ENCODE results near the gene PRRG3. TPM values are rescaled to one million over a fixed set of nuclear protein-coding genes. Genes with fewer than 3 reads are reported as not detected.

Gene PRRG3
- total RNA-seq, result 1 to 10 TPM; 1.3 to 2.3 (median 1.8) TPM

GRCh38 chrX:151694661-151695582, at the start of gene PRRG3:
PRRG3 (plus strand) TSS chrX:151695458; CDS start chrX:151698815, 3,357 bp downstream.
- H3K36me3 ChIP-seq, result no peaks in the 10 kb centered on the region
- H3K27ac ChIP-seq, result peak within 1 kb of the TSS; percentile 45 to 69

GRCh38 chrX:151675121-151675746, 20.0 kb upstream of the PRRG3 start:
- intact Hi-C loops (cut with DNase I; ENCODE audit: low total_unique reads), result no loop called here
- H3K27me3 ChIP-seq, result peaks cover 0 to 50% of the 10 kb centered on the region in 2 donors
- no peak overlapping the region for H3K27ac ChIP-seq
- H3K36me3 ChIP-seq, result no peaks in the 10 kb centered on the region
- H3K4me3 ChIP-seq, result no peak overlapping the region
- H3K9me3 ChIP-seq, result no peaks in the 10 kb centered on the region
- no peaks in the 10 kb centered on the region for H3K4me1 ChIP-seq
- no peak for DNase-seq (ENCODE audit: low spot score in 2 of 2)
- TF ChIP-seq CTCF (IDR thresholded peaks at IDR 0.05) (no peak), POLR2A (IDR thresholded peaks at IDR 0.05) (no peak), POLR2AphosphoS5 (IDR thresholded peaks at IDR 0.05) (no peak)

More at GRCh38 chrX:151694661-151695582, at the start of gene PRRG3:
- intact Hi-C loops (cut with DNase I; ENCODE audit: low total_unique reads), result no loop called here
- H3K4me1 ChIP-seq, result no peaks in the 10 kb centered on the region
- no peaks in the 10 kb centered on the region for H3K9me3 ChIP-seq
- peaks cover 0 to 47% of the 10 kb centered on the region in 2 donors for H3K27me3 ChIP-seq
- no peak for TF ChIP-seq CTCF (IDR thresholded peaks at IDR 0.05)
- TF ChIP-seq POLR2A (IDR thresholded peaks at IDR 0.05), result no peak
- no peak for TF ChIP-seq POLR2AphosphoS5 (IDR thresholded peaks at IDR 0.05)
- no peak for DNase-seq (ENCODE audit: low spot score in 2 of 2)
- peak within 1 kb of the TSS; percentile 31 to 61 (median 50) for H3K4me3 ChIP-seq

DNA sequence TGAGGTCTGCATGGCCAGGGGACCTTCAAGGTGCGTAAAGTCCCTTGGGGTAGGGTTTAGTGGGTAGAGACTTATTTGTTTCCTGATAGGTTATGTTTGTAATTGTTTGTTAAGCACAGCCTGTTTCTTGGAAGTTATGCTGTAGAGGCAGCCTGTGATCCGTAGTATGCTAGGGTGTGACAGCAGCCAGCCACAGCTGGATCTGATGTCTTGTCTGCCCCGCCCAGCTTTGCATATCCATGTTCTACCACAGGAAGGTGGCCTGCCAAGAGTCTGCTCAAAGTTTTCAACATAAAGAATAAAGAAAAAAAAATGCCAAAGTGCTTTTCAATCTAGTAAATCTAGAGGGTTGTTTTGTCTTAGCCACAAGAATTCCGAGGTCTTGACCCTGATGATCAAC, 19.1 kb upstream of the PRRG3 start:
- no peaks in the 10 kb centered on the region for H3K9me3 ChIP-seq
- TF ChIP-seq CTCF (IDR thresholded peaks at IDR 0.05) (no peak), POLR2A (IDR thresholded peaks at IDR 0.05) (no peak), POLR2AphosphoS5 (IDR thresholded peaks at IDR 0.05) (no peak)
- no peak for DNase-seq (ENCODE audit: low spot score in 2 of 2)
- H3K4me3 ChIP-seq, result no peak overlapping the region
- no peaks in the 10 kb centered on the region for H3K4me1 ChIP-seq
- H3K36me3 ChIP-seq, result no peaks in the 10 kb centered on the region
- intact Hi-C loops (cut with DNase I; ENCODE audit: low total_unique reads), result no loop called here
- no peak overlapping the region for H3K27ac ChIP-seq
- peaks cover 0 to 48% of the 10 kb centered on the region in 2 donors for H3K27me3 ChIP-seq

- H3K36me3 ChIP-seq, result no peaks in the 10 kb centered on the region
- no peak overlapping the region for H3K27ac ChIP-seq
- DNase-seq (ENCODE audit: low spot score in 2 of 2), result no peak
- H3K4me1 ChIP-seq, result no peaks in the 10 kb centered on the region
- peaks cover 0 to 42% of the 10 kb centered on the region in 2 donors for H3K27me3 ChIP-seq
- TF ChIP-seq POLR2A (IDR thresholded peaks at IDR 0.05) (no peak), CTCF (IDR thresholded peaks at IDR 0.05) (no peak), POLR2AphosphoS5 (IDR thresholded peaks at IDR 0.05) (no peak)
- H3K4me3 ChIP-seq, result no peak overlapping the region
- no peaks in the 10 kb centered on the region for H3K9me3 ChIP-seq
- intact Hi-C loops (cut with DNase I; ENCODE audit: low total_unique reads), result no loop called here
Observed at GRCh38 chrX:151679798-151680402, 15.4 kb upstream of the PRRG3 start.

Measured in breast epithelium (tissue), 4 donors.